ENCODE measurements around the gene ODAD4.
"Not testable (repeated sequence)": the region's sequence is repeated elsewhere in the genome, so short reads cannot be mapped to it uniquely, and the experiment has no call there.

Gene ODAD4

GRCh38 chr17:41914358-41914766 lies 16.1 kb upstream of the ODAD4 start:
- no peak for DNase-seq

GRCh38 chr17:41915020-41915419 lies 15.4 kb upstream of the ODAD4 start:
- no peak for DNase-seq

GRCh38 chr17:41915566-41915965 lies 14.9 kb upstream of the ODAD4 start:
- no peak for DNase-seq

- DNase-seq, result no peak
These were observed 13.2 kb upstream of the ODAD4 start for GRCh38 chr17:41917192-41917591.

GRCh38 chr17:41917679-41918313 lies 12.6 kb upstream of the ODAD4 start:
- peak; percentile 55 for DNase-seq

- peak; percentile 98 for DNase-seq
These were observed 11.9 kb upstream of the ODAD4 start, which contains the start of gene ACLY for GRCh38 chr17:41918314-41919164. ACLY (minus strand) TSS chr17:41918951; CDS start chr17:41913873, 5,078 bp downstream.

- no peak for DNase-seq
These were observed 11.1 kb upstream of the ODAD4 start for GRCh38 chr17:41919165-41919817.

GRCh38 chr17:41919840-41920579 lies 10.4 kb upstream of the ODAD4 start:
- DNase-seq, result no peak

- DNase-seq, result no peak
These were observed 9.8 kb upstream of the ODAD4 start for GRCh38 chr17:41920580-41920955.

- DNase-seq, result no peak
These were observed 4.3 kb upstream of the ODAD4 start for GRCh38 chr17:41925991-41926590.

- no peak for DNase-seq
These were observed 1.6 kb upstream of the ODAD4 start for GRCh38 chr17:41928693-41929251.

- not testable (repeated sequence) for DNase-seq
These were observed 378 bp downstream of the ODAD4 start for GRCh38 chr17:41930833-41931156.

GRCh38 chr17:41931715-41932114 lies 1.3 kb downstream of the ODAD4 start:
- DNase-seq, result not testable (repeated sequence)

GRCh38 chr17:41932816-41933389 lies 2.5 kb downstream of the ODAD4 start:
- no peak for DNase-seq

GRCh38 chr17:41935641-41936040 lies 5.2 kb downstream of the ODAD4 start:
- no peak for DNase-seq

- no peak for DNase-seq
These were observed 7.8 kb downstream of the ODAD4 start for GRCh38 chr17:41937970-41938954.

- DNase-seq, result no peak
These were observed 8.8 kb downstream of the ODAD4 start for GRCh38 chr17:41939044-41939692.

GRCh38 chr17:41939693-41940090 lies 9.3 kb downstream of the ODAD4 start:
- DNase-seq, result no peak

GRCh38 chr17:41941168-41941567 lies 10.8 kb downstream of the ODAD4 start:
- no peak for DNase-seq

All from CD4-positive, alpha-beta T cell treated with Interleukin-6 for 4 hours (primary cell).